AG04450 (cell line): Measurements from ENCODE around the gene ROCK2. TPM values are rescaled to one million over a fixed set of nuclear protein-coding genes. Genes with fewer than 3 reads are reported as not detected.

ENCODE experiments used
- CTCF ChIA-PET: fragments of 300-600, 350-600 bp; formaldehyde crosslinking; extraction: SDS; loops from one replicate; lab custom pipeline; 2022; ENCODE audit warnings: antibody characterized with exemption, inconsistent platforms; lab: Charles Lee
- POLR2A ChIA-PET: fragments of 350-600 bp; formaldehyde crosslinking; extraction: SDS; loops from one replicate; lab custom pipeline; 2021; ENCODE audit warnings: antibody characterized with exemption, inconsistent platforms; lab: Yijun Ruan, JAX
- DNase-seq: peaks from one replicate; pipeline ENCODE4 v3.0.0-alpha.2; 2011; ENCODE audit warnings: low read depth, low spot score
- H3K27ac ChIP-seq: one replicate; pipeline ENCODE4 v1.5.1; 2012; ENCODE audit warnings: low read depth, low read length, control low read depth
- H3K27me3 ChIP-seq: one replicate; pipeline ENCODE4 v1.6.0; 2012; ENCODE audit warnings: low read length; ENCODE audit not compliant: control insufficient read depth, insufficient read depth
- H3K4me3 ChIP-seq: 2 replicates; pipeline ENCODE4 v1.5.1; 2011; ENCODE audit warnings: mild to moderate bottlenecking, low read depth, low read length, control low read depth
- H3K9me3 ChIP-seq: 2 replicates; pipeline ENCODE4 v1.5.1; 2012; ENCODE audit warnings: low read length; ENCODE audit not compliant: control insufficient read depth, insufficient read depth
- polyA plus RNA-seq: library from polyadenylated mRNA; depleted of rRNA; stranded (reverse); fragments of >200 nt; gene quantifications from 2 replicates; pipeline ENCODE4 v1.2.3, GENCODE V29; 2011
- TF ChIP-seq, protein P1 (sequence below): IDR thresholded peaks from 2 replicates; pipeline ENCODE4 v1.5.1; 2011; ENCODE audit warnings: low read depth, low read length, control low read depth, inconsistent platforms

The ROCK2 gene
- polyA plus RNA-seq, 1 experiment: 28.2 TPM

DNA sequence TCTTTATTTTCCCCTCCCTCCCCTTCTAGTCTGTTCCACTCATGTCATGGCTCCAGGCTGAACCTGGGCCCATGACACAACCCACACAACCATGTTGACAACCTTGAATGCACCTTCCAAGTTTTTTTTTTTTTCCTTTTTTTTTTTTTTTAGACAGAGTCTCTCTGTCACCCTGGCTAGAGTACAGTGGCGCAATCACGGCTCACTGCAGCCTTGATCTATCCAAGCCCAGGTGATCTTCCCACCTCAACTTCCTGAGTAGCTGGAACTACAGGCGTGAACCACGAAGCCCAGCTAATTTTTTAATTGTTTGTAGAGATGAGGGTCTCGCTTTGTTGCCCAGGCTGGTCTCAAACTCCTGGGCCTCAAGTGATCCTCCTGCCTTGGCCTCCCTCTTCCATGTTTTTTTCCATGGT is 21.9 kb upstream of the ROCK2 start:
- POLR2A ChIA-PET: interaction anchor here (0.7 kb wide), 1 partner anchor 30 kb away, joined by 5 read pairs; no protein-coding TSS in a partner anchor
- H3K27me3 ChIP-seq: no peaks in the 10 kb centered on the region
- TF ChIP-seq, protein P1, sequence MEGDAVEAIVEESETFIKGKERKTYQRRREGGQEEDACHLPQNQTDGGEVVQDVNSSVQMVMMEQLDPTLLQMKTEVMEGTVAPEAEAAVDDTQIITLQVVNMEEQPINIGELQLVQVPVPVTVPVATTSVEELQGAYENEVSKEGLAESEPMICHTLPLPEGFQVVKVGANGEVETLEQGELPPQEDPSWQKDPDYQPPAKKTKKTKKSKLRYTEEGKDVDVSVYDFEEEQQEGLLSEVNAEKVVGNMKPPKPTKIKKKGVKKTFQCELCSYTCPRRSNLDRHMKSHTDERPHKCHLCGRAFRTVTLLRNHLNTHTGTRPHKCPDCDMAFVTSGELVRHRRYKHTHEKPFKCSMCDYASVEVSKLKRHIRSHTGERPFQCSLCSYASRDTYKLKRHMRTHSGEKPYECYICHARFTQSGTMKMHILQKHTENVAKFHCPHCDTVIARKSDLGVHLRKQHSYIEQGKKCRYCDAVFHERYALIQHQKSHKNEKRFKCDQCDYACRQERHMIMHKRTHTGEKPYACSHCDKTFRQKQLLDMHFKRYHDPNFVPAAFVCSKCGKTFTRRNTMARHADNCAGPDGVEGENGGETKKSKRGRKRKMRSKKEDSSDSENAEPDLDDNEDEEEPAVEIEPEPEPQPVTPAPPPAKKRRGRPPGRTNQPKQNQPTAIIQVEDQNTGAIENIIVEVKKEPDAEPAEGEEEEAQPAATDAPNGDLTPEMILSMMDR: no peak
- no peak for DNase-seq
- H3K9me3 ChIP-seq: no peaks in the 10 kb centered on the region
- CTCF ChIA-PET: no interaction called here
- no peak overlapping the region for H3K4me3 ChIP-seq
- H3K27ac ChIP-seq: no peak overlapping the region

DNA sequence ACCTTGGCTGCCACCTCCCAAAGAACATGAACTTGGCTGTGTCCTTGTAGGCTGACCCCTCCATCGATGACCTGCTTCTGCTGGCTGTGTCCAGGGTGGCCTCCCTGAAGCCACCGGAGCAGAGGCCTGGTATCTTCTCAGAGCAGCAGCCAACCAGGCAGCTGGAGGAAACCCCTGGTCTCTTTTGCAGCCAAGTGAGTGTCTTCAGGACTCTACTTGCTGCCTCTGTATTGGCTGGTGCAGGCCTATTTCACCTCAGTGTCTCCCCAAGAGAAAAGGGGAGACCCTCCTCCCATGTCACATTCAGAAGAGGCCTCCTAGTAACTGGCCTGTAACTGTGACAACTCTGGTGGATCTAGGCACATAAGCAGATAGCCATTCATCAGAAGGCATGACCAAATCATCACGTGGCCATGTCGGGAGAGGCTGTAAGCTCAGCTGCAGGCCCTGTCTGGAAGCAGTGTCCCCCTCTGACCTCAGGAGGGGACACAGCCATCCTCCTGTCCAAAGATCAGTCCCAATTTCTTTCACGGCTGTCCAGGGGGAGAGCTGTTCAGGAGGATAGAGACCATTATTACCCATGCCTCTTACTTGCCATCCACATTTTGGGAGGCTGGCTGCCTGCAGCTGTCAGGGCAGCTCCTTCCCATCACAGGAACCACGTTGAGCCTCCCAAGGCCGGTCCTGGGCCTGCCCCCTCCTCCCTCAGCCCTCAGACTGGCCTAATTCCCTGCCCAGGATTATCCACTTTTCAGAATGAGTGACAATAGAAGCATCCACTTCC is 20.9 kb upstream of the ROCK2 start:
- Histone ChIP-seq H3K27me3 (no peaks in the 10 kb centered on the region), H3K4me3 (no peak overlapping the region), H3K9me3 (no peaks in the 10 kb centered on the region), H3K27ac (no peak overlapping the region)
- POLR2A ChIA-PET: no interaction called here
- DNase-seq: no peak
- TF ChIP-seq, protein P1: no peak
- CTCF ChIA-PET: no interaction called here

DNA sequence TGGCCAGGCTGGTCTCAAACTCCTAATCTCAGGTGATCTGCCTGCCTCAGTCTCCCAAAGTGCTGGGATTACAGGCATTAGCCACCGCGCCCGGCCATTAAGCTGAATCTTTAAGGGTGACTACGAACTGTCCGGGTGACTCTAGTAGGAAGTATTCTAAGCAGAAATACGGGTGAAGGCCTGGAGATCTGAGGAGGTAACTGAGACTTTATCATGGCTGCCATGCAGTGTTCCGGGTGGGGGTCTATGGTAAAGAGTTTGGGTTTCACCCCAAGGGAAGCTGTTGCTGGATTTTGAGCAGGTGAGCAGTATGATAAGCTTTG is 20.1 kb upstream of the ROCK2 start:
- H3K27ac ChIP-seq: no peak overlapping the region
- no peaks in the 10 kb centered on the region for H3K27me3 ChIP-seq
- no peak overlapping the region for H3K4me3 ChIP-seq
- ChIA-PET POLR2A (interaction anchor here (0.9 kb wide), 1 partner anchor 10 kb away, joined by 3 read pairs; no protein-coding TSS in a partner anchor), CTCF (no interaction called here)
- DNase-seq: no peak
- H3K9me3 ChIP-seq: no peaks in the 10 kb centered on the region
- TF ChIP-seq, protein P1: no peak

DNA sequence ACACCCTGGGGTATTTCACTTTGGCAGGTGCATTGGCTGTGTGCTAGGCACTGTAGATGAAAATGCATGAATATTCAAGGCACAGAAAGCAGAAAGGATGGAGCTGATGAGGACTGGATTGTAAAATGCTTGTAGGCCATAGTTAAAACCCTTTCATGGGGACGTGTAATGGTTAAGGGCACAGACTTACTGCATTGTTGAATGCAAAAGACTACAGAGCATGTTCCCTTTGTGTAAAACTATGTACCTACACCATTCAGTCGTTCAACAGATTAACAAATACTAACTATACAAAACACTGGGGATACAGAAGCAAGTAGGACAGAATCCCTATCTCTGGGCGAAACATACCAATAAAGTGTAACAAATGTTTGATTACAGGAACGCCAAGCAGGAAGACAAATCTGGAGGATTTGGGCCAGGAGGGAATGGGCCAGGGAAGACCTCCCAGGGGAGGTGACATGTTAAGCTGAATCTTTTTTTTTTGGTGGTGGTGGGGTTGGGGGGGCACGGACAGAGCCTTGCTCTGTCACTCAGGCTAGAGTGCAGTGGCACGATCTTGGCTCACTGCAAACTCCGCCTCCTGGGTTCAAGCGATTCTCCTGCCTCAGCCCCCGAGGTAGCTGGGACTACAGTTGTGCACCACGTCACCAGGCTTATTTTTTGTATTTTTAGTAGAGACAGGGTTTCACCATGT is 19.6 kb upstream of the ROCK2 start:
- Histone ChIP-seq H3K27ac (no peak overlapping the region), H3K4me3 (no peak overlapping the region), H3K27me3 (no peaks in the 10 kb centered on the region), H3K9me3 (no peaks in the 10 kb centered on the region)
- POLR2A ChIA-PET: interaction anchor here (0.9 kb wide), 1 partner anchor 11 kb away, joined by 3 read pairs; no protein-coding TSS in a partner anchor
- CTCF ChIA-PET: interaction anchor here (0.6 kb wide), 1 partner anchor 611 kb away, joined by 4 read pairs; no protein-coding TSS in a partner anchor
- TF ChIP-seq, protein P1: no peak
- no peak for DNase-seq

DNA sequence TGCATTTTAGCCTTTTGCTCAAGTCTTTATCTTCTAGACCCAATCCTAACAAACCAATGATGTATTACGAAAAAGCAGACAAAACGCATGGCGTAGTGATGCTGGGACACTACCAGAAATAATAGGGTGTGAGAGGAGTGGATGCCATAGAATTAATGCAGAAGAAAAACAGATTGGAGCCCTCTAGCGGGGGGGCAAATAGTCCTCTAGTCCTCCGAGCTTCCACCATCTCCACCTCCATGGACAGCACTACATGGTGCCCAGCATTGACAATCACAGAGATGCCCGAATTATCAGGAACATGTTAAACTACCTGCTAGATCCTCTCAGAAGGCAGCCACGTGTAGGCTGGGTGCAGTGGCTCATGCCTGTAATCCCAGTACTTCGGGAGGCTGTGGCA is 15.4 kb upstream of the ROCK2 start:
- no peaks in the 10 kb centered on the region for H3K9me3 ChIP-seq
- no peak overlapping the region for H3K27ac ChIP-seq
- ChIA-PET CTCF (interaction anchor here (0.6 kb wide), 1 partner anchor 87 kb away, joined by 6 read pairs; no protein-coding TSS in a partner anchor), POLR2A (interaction anchor here (0.8 kb wide), 1 partner anchor 15 kb away, joined by 3 read pairs; no protein-coding TSS in a partner anchor)
- no peak for DNase-seq
- H3K27me3 ChIP-seq: peaks cover under 1% of the 10 kb centered on the region
- H3K4me3 ChIP-seq: no peak overlapping the region
- TF ChIP-seq, protein P1: no peak
